ENCODE measurements around the gene ARHGEF25.
"Not testable (repeated sequence)": the region's sequence is repeated elsewhere in the genome, so short reads cannot be mapped to it uniquely, and the experiment has no call there.

Gene ARHGEF25

DNA sequence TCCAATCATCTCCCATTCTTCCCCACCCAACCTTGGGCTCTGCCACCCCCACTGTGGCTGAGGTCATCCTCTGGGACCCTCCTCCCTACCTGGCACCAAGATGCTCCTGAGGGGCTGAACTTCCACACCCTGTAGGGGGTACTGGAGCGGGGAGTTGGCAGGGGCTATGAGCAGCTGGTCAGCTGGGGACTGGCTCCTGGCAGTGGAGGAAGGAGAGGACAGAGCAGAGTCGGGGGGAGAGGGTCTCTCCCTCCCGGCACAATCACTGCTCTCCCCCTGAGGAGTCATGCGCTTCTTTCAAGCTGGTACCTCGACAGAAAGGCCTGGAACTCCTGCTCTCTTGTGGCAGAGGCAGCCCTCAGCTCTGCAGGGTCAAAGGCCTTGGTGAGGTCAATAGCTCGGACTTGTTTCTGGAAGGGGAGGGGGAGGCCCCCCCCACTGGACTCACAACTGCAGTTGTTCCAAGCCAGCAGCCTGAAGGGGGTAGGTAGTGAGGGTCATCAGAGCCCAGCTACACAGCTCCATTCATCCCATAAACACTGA, 19.7 kb downstream of the ARHGEF25 start:
- ATAC-seq = no peak
- Mint-ChIP-seq H3K4me3 (peak overlapping the region in 1 of 2 donors; percentile 90), H3K4me1 (peaks cover 42% of the 10 kb centered on the region), H3K27me3 (peaks cover 94% of the 10 kb centered on the region), H3K9me3 (no peaks in the 10 kb centered on the region), H3K27ac (peak overlapping the region in 1 of 2 donors; percentile 8)
- peak in 1 of 2 donors; percentile 8 for DNase-seq

DNA sequence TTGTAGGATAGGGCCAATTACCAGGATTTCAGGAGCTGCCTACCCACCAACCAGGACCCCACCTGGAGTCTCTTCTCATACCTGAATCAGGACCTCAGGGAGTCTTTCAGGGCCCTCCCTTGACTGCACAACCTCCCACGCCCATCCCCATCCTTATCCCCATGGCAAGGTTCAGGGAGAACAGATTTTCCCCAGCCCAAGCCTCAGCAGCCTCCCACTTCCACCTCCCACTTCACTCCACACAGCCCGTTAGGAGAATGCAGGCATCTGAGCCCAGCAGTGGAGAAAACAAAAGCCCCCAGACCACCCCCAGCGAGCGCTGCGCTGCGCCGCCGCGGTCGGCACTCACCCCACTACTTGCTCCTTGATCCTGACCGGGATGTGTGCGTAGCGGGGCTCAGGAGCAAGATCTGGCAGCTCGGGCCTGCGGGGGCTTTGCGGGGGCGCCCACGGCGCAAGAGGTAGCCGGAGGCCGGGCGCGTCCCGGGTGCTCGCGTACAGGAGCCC, 20.4 kb downstream of the ARHGEF25 start:
- H3K27me3 Mint-ChIP-seq = peaks cover 87% of the 10 kb centered on the region
- H3K4me1 Mint-ChIP-seq = peaks cover 36% of the 10 kb centered on the region
- no peak overlapping the region for H3K27ac Mint-ChIP-seq
- H3K4me3 Mint-ChIP-seq = peak overlapping the region; percentile 80 to 90
- no peaks in the 10 kb centered on the region for H3K9me3 Mint-ChIP-seq
- ATAC-seq (no peak), DNase-seq (peak in 1 of 2 donors; percentile 15)

DNA sequence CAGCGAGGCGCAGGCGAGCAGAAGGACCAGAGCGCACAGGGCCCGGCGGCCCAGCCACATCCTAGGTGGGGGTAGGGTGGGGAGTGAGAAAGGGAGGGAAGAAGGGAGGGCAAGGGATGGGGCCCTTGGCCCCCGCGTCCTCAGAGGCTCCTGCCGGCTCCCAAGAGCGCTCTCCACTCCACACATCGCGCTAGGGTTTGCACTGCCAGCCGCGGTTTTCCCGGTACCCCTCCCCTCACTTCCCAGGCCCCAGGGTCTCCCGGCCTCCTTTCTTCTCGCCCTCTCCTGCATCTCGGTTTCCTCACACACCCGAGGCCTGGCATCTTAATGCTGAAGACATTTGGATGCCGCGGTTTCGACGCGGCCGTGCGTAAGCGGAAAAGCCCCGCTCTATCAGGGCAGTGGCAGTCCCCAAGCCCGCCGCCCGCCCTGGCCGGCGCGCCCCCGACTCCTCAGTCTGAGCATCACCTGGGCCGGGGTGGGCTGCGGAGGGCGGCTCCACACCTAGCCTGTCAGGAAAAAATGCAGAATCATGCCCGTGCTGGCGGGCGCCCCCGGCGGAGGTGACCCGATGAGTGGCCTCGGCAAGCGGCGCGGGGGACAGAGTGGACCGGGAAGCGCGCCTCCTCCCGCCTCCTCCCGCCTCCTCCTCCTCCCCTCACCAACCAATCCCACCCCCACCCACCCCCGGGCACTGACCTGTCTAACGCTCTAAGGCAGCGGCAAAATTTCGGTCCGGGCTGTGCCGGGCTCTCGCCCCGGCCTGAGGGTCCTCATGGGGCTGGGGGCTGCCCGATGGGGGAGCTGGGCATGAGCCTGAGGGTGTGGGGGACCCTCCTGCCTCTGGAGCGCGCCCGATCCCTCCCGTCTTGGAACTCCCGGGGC, 21.1 kb downstream of the ARHGEF25 start:
- Mint-ChIP-seq H3K4me1 (peaks cover 29% of the 10 kb centered on the region), H3K9me3 (no peaks in the 10 kb centered on the region), H3K4me3 (peak overlapping the region; percentile 80 to 90), H3K27me3 (peaks cover 80% of the 10 kb centered on the region), H3K27ac (peak overlapping the region in 1 of 2 donors; percentile 70)
- peak; percentile 64 for ATAC-seq
- peak; percentile 31 to 41 for DNase-seq

DNA sequence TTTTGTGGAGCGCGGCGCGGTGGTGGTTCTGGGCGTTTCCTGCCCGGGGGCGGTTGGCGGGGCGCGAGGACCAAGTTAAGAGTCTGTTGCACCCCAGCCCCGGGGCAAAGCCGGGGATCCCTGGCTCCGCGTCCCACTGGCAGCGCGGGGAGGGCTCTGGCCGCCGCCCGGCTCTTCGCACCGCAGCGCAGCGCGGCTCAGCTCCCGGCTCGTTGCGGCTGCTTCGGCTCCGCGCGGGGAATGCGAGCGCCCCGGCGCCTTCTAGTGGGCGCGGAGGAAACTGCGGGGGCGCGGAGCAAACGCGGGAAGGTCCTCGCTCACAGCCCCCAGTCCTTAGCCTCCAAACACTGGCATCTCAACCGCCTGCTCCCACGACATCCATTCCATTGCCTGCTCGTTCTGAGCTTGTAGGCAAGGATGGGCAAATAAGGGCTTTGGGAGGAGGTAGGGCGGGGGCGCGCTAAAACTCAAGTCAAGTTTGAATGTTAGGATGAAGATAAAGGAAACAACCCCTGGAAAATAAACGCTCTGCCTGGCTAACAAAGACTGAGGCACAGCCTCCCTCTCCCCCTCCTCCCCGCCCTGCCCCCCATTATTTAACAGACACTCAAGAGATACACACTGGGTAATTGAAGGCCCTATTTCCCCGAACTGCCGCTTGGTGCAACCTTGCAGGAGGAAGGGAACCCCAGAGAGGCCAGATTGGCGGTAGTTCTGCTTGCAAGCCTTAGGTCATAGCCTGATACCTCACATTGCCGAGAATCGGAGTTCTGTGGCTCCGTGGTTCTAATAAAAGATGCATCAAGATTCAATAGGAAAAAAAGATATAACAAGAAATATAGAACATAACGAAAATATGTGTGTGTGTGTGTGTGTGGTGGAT, 22.0 kb downstream of the ARHGEF25 start, which contains the start of gene B4GALNT1:
Gene B4GALNT1, minus strand, starts transcription at position 244 of the 883 bp plus-strand sequence. CDS start 1,069 bp downstream, outside the sequence.
- Mint-ChIP-seq H3K4me1 (peaks cover 20% of the 10 kb centered on the region), H3K27me3 (peaks cover 72% of the 10 kb centered on the region), H3K4me3 (peak within 1 kb of the TSS; percentile 80 to 90), H3K9me3 (no peaks in the 10 kb centered on the region), H3K27ac (peak within 1 kb of the TSS in 1 of 2 donors; percentile 70)
- peak; percentile 82 for ATAC-seq
- peak; percentile 73 to 75 for DNase-seq

DNA sequence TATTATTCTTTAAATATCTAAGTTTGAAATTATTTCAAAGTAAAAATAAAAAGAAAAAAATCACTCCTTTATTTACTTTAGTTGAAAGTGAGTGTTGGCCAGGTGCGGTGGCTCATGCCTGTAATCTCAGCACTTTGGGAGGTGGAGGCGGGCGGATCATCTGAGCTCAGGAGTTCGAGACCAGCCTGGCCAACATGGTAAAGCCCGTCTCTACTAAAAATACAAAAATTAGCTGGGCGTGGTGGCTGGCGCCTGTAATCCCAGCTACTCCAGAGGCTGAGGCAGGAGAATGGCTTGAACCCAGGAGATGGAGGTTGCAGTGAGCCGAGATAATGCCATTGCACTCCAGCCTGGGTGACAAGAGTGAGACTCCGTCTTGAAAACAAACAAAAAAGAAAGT, 25.5 kb downstream of the ARHGEF25 start:
- Mint-ChIP-seq H3K4me1 (peaks cover 16% of the 10 kb centered on the region), H3K27me3 (peaks cover 51% of the 10 kb centered on the region)
- not testable (repeated sequence) for DNase-seq, ATAC-seq, H3K9me3 Mint-ChIP-seq, H3K27ac Mint-ChIP-seq, H3K4me3 Mint-ChIP-seq

DNA sequence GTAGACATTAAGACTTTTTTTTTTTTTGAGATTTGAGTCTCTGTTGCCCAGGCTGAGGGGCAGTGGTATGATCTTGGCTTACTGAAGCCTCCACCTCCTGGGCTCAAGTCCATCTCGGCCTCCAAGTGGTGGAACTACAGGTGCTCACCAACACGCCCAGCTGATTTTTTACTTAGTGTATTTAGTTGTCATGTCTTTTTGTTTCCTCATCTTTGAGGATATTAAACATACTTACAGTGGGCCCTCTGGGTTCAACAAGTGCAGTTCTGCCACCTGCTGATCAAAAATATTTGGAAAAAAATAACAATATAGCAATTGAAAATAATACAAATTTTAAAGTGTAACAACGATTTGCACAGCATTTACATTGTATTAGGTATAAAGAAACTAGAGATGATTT, 26.1 kb downstream of the ARHGEF25 start:
- Mint-ChIP-seq H3K27ac (no peak overlapping the region), H3K9me3 (no peaks in the 10 kb centered on the region), H3K27me3 (peaks cover 51% of the 10 kb centered on the region), H3K4me3 (no peak overlapping the region), H3K4me1 (peaks cover 10% of the 10 kb centered on the region)
- no peak for ATAC-seq
- no peak for DNase-seq

DNA sequence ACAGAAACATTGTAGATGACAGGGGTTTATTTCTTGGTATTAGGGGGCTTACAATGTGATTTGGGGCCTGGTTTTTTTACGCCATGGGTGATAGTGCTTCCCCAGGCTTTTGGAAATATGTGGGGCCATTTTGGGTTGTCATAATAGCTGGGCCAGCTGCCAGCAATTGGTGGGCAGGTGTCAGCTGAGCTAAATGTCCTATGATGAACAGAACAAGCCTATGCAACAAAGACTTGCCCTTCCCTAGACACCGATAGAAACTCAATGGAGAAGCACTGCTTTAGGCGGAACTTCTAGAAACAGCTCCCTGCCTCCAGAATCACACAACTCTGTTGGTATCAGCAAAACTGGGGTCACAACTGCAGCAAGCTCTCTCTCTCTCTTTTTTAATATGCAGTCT, 26.9 kb downstream of the ARHGEF25 start:
- DNase-seq = no peak
- ATAC-seq = no peak
- H3K27me3 Mint-ChIP-seq = peaks cover 53% of the 10 kb centered on the region
- no peak overlapping the region for H3K4me3 Mint-ChIP-seq
- H3K27ac Mint-ChIP-seq = peak overlapping the region in 1 of 2 donors; percentile 77
- peaks cover 6% of the 10 kb centered on the region for H3K4me1 Mint-ChIP-seq
- H3K9me3 Mint-ChIP-seq = no peaks in the 10 kb centered on the region

DNA sequence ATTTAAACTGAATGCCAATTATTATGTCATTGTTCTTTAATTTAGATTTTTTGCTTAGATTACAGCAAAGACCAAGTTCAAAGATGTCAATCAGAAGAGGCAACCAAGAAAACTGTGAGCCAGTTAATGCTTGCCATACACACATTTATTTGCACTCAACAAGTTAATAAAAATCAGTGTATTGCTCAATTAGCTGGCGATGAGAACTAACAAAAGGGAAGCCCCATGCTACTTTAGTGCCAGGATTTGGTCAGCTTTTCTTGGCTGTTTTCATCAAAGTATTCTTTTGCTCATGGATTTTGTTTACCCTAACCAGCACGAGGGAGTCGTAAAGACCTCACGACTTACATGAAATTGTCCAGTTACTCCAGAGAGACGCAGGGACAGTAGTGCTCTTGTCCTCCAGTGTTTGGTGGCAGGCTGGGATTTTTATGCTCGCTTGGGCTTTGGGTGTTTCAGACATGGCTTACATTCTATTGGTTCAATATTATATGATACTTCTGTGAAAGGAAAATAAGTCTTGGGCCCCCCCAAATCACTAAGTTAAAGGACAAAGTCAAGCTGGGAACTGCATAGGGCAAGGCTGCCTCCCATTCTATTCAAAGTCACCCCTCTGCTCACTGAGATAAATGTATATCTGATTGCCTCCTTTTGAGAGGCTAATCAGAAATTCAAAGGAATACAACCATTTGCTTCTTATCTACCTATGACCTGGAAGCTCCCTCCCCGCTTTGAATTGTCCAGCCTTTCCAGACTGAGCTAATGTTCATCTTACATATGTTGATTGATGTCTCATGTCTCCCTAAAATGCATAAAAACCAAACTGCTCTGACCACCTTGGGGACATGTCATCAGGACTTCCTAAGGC, 29.2 kb downstream of the ARHGEF25 start:
- Mint-ChIP-seq H3K9me3 (no peaks in the 10 kb centered on the region), H3K4me1 (no peaks in the 10 kb centered on the region), H3K27me3 (peaks cover 30% of the 10 kb centered on the region), H3K27ac (no peak overlapping the region), H3K4me3 (no peak overlapping the region)
- ATAC-seq = no peak
- no peak for DNase-seq

DNA sequence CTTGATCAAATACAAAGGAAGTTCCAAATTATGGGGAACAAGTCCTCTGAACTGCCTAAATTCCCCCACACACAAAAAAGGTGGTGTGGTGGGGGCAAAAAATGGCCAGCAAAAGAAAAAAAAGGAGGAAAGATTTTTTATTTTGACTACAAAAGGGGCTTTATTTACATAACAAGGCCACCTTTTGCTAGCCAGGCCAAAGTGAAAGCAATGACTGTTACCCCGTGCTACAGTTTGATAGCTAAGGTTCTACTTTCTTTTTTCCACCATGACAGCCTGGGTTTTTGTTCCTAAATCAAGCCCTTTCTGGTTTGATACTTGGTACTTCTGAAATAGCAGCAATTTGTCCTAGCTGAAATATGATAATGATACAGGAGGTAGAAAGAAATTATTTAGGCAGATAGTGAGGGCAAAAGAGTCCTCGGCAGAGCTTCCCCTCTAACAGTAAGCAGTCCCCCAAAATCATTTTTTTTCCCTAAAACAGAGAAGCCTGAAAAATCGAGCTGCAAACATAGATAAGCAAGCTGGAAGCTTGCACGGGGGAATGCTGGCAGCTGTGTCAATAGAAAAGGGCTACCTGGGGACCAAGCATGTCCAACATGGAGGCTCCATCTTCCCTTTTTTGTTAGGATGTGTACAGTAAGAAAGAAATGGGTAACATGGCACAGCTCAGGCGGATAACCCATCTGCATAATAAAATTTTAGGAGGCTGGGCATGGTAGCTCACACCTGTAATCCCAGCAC, 30.6 kb downstream of the ARHGEF25 start:
- H3K4me1 Mint-ChIP-seq = no peaks in the 10 kb centered on the region
- no peak overlapping the region for H3K27ac Mint-ChIP-seq
- ATAC-seq (no peak), DNase-seq (no peak)
- no peak overlapping the region for H3K4me3 Mint-ChIP-seq
- H3K27me3 Mint-ChIP-seq = peaks cover 27% of the 10 kb centered on the region
- no peaks in the 10 kb centered on the region for H3K9me3 Mint-ChIP-seq

DNA sequence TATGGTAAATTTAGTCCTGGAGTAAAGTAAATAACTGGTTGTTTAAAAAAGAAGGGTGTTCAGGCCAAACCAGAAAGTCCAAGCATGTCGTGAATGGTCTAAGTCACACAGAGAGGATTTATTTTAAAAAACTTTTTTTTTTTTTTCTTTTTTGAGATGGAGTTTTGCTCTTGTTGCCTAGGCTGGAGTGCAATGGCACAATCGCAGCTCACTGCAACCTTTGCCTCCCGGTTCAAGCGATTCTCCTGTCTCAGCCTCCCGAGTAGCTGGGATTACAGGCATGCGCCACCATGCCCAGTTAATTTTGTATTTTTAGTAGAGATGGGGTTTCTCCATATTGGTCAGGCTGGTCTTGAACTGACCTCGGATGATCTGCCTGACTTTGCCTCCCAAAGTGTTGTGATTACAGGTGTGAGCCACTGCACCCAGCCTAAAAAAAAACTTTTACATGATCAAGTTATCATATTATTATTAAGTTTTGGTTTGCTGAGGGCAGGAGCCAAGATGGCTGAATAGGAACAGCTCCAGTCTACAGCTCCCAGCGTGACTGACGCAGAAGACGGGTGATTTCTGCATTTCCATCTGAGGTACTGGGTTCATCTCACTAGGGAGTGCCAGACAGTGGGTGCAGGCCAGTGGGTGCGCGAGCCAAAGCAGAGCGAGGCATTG, 34.9 kb downstream of the ARHGEF25 start:
- not testable (repeated sequence) for H3K9me3 Mint-ChIP-seq, ATAC-seq, DNase-seq, H3K27ac Mint-ChIP-seq, H3K4me3 Mint-ChIP-seq, H3K4me1 Mint-ChIP-seq
- peaks cover 16% of the 10 kb centered on the region for H3K27me3 Mint-ChIP-seq

DNA sequence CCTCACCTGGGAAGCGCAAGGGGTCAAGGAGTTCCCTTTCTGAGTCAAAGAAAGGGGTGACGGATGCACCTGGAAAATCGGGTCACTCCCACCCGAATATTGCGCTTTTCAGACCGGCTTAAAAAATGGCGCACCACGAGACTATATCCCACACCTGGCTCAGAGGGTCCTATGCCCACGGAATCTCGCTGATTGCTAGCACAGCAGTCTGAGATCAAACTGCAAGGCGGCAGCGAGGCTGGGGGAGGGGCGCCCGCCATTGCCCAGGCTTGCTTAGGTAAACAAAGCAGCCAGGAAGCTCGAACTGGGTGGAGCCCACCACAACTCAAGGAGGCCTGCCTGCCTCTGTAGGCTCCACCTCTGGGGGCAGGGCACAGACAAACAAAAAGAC, 35.4 kb downstream of the ARHGEF25 start:
- DNase-seq, H3K4me1 Mint-ChIP-seq, H3K27ac Mint-ChIP-seq, ATAC-seq, H3K4me3 Mint-ChIP-seq, H3K9me3 Mint-ChIP-seq: not testable (repeated sequence)
- H3K27me3 Mint-ChIP-seq = peaks cover 13% of the 10 kb centered on the region

DNA sequence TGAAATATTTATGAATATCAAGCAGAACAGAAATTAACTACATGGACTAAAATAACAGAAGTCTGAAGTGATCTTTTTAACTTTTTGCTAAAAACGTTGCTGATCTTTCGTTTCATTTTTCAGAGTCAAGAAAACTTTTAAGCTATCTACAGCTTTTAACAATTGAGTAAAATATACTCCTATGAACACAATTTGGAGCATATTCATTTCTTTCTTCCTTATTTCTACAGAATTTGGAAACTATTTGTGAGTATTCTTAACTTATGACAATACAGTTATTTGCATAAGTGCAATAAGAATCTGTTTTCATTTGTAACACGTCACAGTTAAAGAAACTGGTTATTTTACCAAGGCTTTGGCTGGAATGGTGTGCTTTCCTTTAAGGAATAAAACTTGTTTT, 42.8 kb downstream of the ARHGEF25 start:
- H3K27me3 Mint-ChIP-seq = no peaks in the 10 kb centered on the region
- H3K4me1 Mint-ChIP-seq = no peaks in the 10 kb centered on the region

DNA sequence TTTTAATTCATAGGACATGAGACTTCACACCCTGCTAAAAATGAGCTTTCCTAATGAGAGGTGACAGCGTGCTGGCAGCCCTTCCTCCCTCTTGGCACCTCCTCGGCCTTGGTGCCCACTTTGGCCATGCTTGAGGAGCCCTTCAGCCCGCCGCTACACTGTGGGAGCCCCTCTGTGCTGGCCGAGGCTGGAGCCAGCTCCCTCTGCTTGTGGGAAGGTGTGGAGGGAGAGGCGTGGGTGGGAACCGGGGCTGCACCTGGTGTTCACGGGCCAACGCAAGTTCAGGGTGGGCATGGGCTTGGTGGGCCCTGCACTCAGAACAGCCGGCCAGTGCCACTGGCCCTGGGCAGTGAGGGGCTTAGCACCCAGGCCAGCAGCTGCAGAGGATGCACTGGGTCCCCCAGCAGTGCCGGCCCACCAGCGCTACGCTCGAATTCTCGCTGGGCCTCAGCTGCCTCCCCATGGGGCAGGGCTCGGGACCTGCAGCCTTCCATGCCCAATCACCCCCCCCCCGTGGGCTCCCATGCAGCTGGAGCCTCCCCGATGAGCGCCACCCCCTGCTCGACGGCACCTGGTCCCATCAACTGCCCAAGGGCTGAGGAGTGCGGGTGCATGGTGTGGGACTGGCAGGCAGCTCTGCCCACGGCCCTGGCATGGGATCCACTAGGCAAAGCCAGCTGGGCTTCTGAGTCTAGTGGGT, 44.5 kb downstream of the ARHGEF25 start:
- Mint-ChIP-seq H3K27ac (no peak overlapping the region), H3K4me3 (no peak overlapping the region), H3K27me3 (no peaks in the 10 kb centered on the region), H3K4me1 (no peaks in the 10 kb centered on the region), H3K9me3 (no peaks in the 10 kb centered on the region)
- DNase-seq (no peak), ATAC-seq (no peak)

More for the DNA sequence above, 42.8 kb downstream of the ARHGEF25 start:
- Mint-ChIP-seq H3K27ac (no peak overlapping the region), H3K4me3 (no peak overlapping the region), H3K9me3 (no peaks in the 10 kb centered on the region)
- DNase-seq (no peak), ATAC-seq (no peak)
